Vagina (tissue), 2 donors: ENCODE results near the gene LRRC19. TPM values are rescaled to one million over a fixed set of nuclear protein-coding genes. Genes with fewer than 3 reads are reported as not detected.
A peak's percentile ranks its signal among the peaks of the same experiment; 100 is the strongest.

ENCODE experiments used
- DNase-seq, 2 donors: peaks; one replicate each; pipeline ENCODE4 v3.0.0-alpha.2; 2017; ENCODE audit errors: extremely low spot score in 2 of 2
- H3K27ac ChIP-seq: fragments of 200-600 bp; sonication (generic); one replicate; pipeline ENCODE4 v1.5.1; 2019
- H3K27me3 ChIP-seq: fragments of 200-600 bp; sonication (generic); one replicate; pipeline ENCODE4 v1.5.1; 2019
- H3K36me3 ChIP-seq, 2 donors: fragments of 200-600 bp; sonication (generic); one replicate each; pipeline ENCODE4 v1.5.1; 2017 to 2019
- H3K4me1 ChIP-seq: fragments of 200-600 bp; sonication (generic); one replicate; pipeline ENCODE4 v1.5.1; 2019
- H3K4me3 ChIP-seq, 2 donors: fragments of 200-600 bp; sonication (generic); 1 replicate in 1 of 2; 2 replicates in 1 of 2; pipeline ENCODE4 v1.5.1; 2016 to 2019
- H3K9me3 ChIP-seq: fragments of 200-600 bp; sonication (generic); one replicate; pipeline ENCODE4 v1.5.1; 2019
- CTCF ChIP-seq, 3 experiments: fragments of 450-650 bp in 2 of 3; fragments of 200-600 bp in 1 of 3; sonication (generic) in 1 of 3; IDR thresholded peaks; one replicate each; pipeline ENCODE4 v1.5.1; 2017 to 2019; ENCODE audit warnings: antibody characterized with exemption in 3 of 3, mild to moderate bottlenecking in 2 of 3, moderate library complexity in 2 of 3
- POLR2A ChIP-seq, 2 donors: fragments of 450-650 bp; IDR thresholded peaks; one replicate each; pipeline ENCODE4 v1.6.1; 2017; ENCODE audit warnings: antibody characterized with exemption in 2 of 2, mild to moderate bottlenecking in 2 of 2, moderate library complexity in 2 of 2
- POLR2AphosphoS5 ChIP-seq, 2 donors: sonication (generic); formaldehyde crosslinking; IDR thresholded peaks; one replicate each; pipeline ENCODE4 v1.9.0; 2017; ENCODE audit warnings: antibody characterized with exemption in 2 of 2, mild to moderate bottlenecking in 2 of 2, low read depth in 1 of 2; ENCODE audit not compliant: insufficient read depth in 1 of 2
- intact Hi-C: fragments of 100-400 bp; cut with DNase I; formaldehyde crosslinking; loops from one replicate; pipeline ENCODE4 v1.15.1; 2023
- total RNA-seq: library from RNA; depleted of rRNA; stranded (reverse); fragments of >200 nt; gene quantifications from one replicate; pipeline ENCODE4 v1.2.3, GENCODE V29; 2016

LRRC19 gene
- total RNA-seq, 1 donor from 2014 or later = not detected

- Histone ChIP-seq H3K36me3 (no peaks in the 10 kb centered on the region), H3K27me3 (no peaks in the 10 kb centered on the region), H3K9me3 (no peaks in the 10 kb centered on the region), H3K27ac (peak overlapping the region; percentile 78), H3K4me3 (peak overlapping the region; percentile 58 to 78), H3K4me1 (peaks cover 9% of the 10 kb centered on the region)
- intact Hi-C loops = loop anchor here (10.0 kb wide), 1 partner anchor 618 kb away; the partner anchor contains the start of gene C9orf72
- no peak for DNase-seq
- no peak for TF ChIP-seq CTCF (IDR thresholded peaks at IDR 0.05)
- TF ChIP-seq POLR2AphosphoS5 (IDR thresholded peaks at IDR 0.05; ENCODE audit: insufficient read depth in 1 of 2, low read depth in 1 of 2) = no peak
- no peak for TF ChIP-seq POLR2A (IDR thresholded peaks at IDR 0.05)
Observed at GRCh38 chr9:26956860-26957233, 48.6 kb downstream of the LRRC19 start.

DNA sequence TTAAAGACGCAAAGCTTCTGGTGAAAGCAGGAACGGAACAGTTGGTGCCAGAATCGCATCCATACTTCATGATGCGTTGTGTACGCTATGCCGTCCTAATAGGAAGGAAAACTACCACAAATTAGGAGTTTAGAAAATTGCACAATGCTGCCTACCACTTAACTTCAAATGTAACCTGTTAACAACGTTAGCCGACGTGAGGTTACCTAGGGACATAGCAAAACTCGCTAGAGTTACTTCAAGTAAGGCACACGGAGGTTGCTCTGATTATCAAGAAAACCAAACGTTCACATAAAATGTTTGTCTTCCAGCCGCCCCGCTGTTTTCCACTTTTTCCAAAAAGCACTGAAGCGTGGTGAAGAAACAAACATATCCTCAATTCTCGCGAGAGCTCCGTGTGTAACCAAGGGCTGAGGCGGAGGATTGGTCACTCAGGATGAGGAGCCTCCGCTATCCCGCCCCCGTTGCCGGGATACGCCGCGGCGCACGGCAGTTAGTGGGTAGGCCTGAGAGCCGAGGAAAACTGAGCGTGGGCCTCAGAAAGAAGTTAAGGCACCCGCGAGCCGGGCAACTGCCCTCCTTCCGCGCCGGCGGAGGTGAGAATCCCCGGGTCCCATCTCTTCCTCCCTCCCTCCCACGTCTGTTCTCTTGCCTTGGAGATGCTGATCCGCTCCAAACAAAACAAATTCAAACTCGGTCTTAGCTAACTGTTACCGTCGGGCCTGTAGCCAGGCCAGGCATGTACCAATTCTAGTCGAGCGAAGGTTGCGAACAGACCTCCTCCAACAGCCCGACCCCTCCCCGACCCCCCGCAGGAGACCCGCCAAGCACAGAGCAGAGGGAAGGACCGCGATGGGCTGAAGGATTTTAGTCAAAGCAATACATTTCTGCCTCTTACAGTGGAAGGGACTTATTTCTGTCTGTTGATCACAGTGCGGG lies 49.3 kb downstream of the LRRC19 start, which contains the start of gene IFT74:
IFT74 (plus strand) TSS at position 492 of the 939 bp plus-strand sequence. CDS start 5,556 bp downstream, outside the sequence.
- intact Hi-C loops = loop anchor here (10.0 kb wide), 1 partner anchor 619 kb away; the partner anchor contains the start of gene C9orf72

DNA sequence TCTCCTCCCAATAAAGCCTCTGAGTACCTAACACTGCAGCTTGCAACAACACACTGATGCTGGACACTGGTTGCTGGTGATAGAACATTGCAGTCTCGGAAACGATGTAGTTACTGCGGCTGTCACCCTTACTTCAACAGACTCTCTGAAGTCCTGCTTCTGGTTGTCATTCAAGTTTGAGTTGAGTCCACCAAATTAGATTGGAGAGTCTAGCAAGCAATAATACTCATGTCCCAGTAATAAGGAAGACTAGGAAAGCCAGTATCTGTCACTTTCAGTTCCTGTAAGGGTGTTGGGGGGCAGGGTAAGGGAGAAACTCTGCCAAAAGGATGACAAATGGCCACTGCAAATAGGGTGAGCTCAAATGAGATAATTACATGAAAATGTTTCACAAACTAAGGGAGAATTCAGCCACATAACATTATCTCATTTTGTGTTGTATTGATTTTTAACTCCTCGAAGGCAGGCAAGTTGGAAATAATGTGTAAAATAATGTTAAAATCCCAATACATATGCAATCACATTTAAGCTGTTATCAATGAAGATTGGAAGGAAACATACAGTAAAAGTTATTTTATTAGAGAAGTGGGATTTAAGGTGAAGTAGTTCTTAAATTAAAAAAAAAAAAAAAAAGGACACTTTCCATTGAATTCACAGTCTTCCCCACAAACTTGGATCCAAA lies 50.1 kb downstream of the LRRC19 start:
- intact Hi-C loops = loop anchor here (10.0 kb wide), 1 partner anchor 619 kb away; the partner anchor contains the start of gene C9orf72

More for the DNA sequence above, 49.3 kb downstream of the LRRC19 start, which contains the start of gene IFT74:
- no peak for TF ChIP-seq CTCF (IDR thresholded peaks at IDR 0.05)
- peak; percentile 82 to 90 for TF ChIP-seq POLR2AphosphoS5 (IDR thresholded peaks at IDR 0.05; ENCODE audit: insufficient read depth in 1 of 2, low read depth in 1 of 2)
- no peak for TF ChIP-seq POLR2A (IDR thresholded peaks at IDR 0.05)
- Histone ChIP-seq H3K4me3 (peak within 1 kb of the TSS; percentile 58 to 78), H3K4me1 (peaks cover 9% of the 10 kb centered on the region), H3K36me3 (no peaks in the 10 kb centered on the region), H3K27me3 (no peaks in the 10 kb centered on the region), H3K27ac (peak within 1 kb of the TSS; percentile 78), H3K9me3 (no peaks in the 10 kb centered on the region)
- DNase-seq = peak in 1 of 2 donors; percentile 98

GRCh38 chr9:26954050-26954508 lies 51.4 kb downstream of the LRRC19 start:
- peaks cover 9% of the 10 kb centered on the region for H3K4me1 ChIP-seq
- intact Hi-C loops = loop anchor here (10.0 kb wide), 1 partner anchor 621 kb away; the partner anchor contains the start of gene C9orf72
- H3K9me3 ChIP-seq = no peaks in the 10 kb centered on the region
- H3K4me3 ChIP-seq = no peak overlapping the region
- no peaks in the 10 kb centered on the region for H3K36me3 ChIP-seq
- no peak overlapping the region for H3K27ac ChIP-seq
- TF ChIP-seq POLR2A (IDR thresholded peaks at IDR 0.05) (no peak), POLR2AphosphoS5 (IDR thresholded peaks at IDR 0.05; ENCODE audit: insufficient read depth in 1 of 2, low read depth in 1 of 2) (no peak), CTCF (IDR thresholded peaks at IDR 0.05) (no peak)
- no peaks in the 10 kb centered on the region for H3K27me3 ChIP-seq
- no peak for DNase-seq

More for the DNA sequence above, 50.1 kb downstream of the LRRC19 start:
- Histone ChIP-seq H3K27me3 (no peaks in the 10 kb centered on the region), H3K4me1 (peaks cover 9% of the 10 kb centered on the region), H3K36me3 (no peaks in the 10 kb centered on the region), H3K9me3 (no peaks in the 10 kb centered on the region), H3K27ac (peak overlapping the region; percentile 78), H3K4me3 (peak overlapping the region; percentile 58 to 78)
- TF ChIP-seq POLR2A (IDR thresholded peaks at IDR 0.05) (no peak), CTCF (IDR thresholded peaks at IDR 0.05) (no peak), POLR2AphosphoS5 (IDR thresholded peaks at IDR 0.05; ENCODE audit: insufficient read depth in 1 of 2, low read depth in 1 of 2) (no peak)
- no peak for DNase-seq
